Stimulated activated CD4-positive, alpha-beta T cell treated with anti-CD3 and anti-CD28 coated beads, Interleukin-2, amount 100 ng/mL, for 24 hours (primary cell): ENCODE results near the gene SERPINA9.

Experiments
- DNase-seq, 2 donors: peaks; one replicate each; pipeline ENCODE4 v3.0.0-alpha.2; 2020

SERPINA9 gene

GRCh38 chr14:94461526-94462218 lies 14.3 kb downstream of the SERPINA9 start:
- DNase-seq = no peak

DNA sequence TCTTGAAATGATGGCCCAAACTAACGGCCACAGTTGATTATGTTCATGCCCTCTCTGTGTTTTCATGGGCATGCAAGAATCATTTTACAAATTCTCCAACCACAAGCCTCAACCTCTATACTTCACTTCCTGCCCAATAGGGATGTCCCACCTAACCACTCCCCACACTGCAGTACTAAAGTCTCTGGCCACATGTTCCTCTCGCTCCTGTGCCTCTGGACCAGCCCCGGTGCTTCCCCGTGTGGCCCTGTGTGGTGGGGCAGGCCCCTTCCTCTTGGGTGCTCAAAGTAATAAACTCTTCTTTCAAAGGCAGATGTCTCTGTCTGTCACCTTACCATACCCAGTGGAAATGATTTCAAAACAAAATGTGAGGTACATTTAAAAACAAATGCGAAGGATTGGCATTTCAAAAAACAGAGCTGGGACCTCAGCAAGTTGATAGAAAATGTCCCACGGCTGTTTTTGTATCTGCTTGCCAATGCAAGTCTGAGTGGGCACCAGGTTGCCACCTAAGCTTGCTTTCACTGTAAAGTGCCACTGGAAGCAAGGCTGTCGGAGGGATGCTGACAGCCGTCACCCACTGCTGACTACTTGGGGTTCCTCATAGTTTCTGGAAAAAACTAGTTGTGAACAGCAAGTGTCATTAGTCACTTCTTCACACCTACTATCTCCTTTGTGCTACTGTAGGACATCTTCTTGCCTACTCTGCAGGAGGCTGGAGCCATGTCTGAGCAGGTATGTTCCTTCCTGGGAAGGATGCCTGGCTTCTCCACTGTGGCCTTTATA lies 15.2 kb downstream of the SERPINA9 start:
- no peak for DNase-seq

- DNase-seq = no peak
Observed at GRCh38 chr14:94458558-94459205, 17.3 kb downstream of the SERPINA9 start.

DNA sequence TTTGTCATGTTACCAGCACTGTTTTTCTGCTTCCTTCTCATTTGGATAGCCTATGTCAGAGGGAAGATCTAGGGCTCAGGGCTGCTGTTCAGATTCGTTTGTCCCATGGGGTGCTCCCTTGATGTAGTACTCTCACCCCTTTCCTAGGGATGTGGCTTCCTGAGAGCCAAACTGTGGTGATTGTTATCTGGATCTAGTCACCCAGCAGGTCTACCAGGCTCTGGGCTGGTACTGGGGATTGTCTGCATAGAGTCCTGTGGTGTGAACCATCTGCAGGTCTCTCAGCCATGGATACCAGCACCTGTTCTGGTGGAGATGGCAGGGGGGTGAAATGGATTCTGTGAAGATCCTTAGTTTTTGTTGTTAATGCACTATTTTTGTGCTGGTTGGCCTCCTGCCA lies 17.9 kb downstream of the SERPINA9 start:
- no peak for DNase-seq

DNA sequence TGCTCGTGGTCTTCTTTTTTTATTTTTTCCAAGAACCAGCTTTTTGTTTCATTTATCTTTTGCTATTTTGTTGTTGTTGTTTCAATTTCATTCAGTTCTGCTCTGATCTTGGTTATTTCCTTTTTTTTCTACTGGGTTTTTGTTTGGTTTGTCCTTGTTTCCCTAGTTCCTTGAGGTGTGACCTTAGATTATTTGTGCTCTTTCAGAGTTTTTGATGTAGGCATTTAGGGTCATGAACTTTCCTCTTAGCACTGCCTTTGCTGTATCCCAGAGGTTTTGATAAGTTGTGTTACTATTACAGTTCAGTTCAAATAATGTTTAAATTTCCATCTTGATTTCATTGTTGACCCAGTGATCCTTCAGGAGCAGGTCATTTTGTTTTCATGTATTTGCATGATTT lies 20.1 kb downstream of the SERPINA9 start:
- no peak for DNase-seq

DNA sequence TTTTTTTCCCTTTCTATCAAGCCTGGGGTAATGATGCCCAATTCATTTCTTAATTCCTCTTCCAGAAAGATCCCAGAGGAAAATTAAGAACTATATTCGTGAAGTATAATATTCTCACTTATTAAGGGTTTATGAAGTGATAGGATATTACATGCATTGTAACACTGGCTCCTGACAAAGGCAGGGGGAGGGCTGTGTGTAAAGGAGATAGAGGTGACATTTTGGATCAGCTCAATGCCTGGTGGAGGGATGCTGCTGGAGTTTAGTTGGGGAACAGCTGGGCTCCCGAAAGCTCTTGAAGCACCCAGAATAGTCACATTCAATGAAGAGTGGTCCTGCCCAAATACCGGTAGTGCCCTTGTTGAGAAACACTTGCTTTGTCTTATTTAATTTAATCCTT lies 24.2 kb downstream of the SERPINA9 start:
- DNase-seq = no peak

- DNase-seq = no peak
Observed at GRCh38 chr14:94451091-94451771, 24.8 kb downstream of the SERPINA9 start.

GRCh38 chr14:94450722-94451090 lies 25.3 kb downstream of the SERPINA9 start:
- DNase-seq = no peak

GRCh38 chr14:94449930-94450329 lies 26.1 kb downstream of the SERPINA9 start:
- DNase-seq = no peak

DNA sequence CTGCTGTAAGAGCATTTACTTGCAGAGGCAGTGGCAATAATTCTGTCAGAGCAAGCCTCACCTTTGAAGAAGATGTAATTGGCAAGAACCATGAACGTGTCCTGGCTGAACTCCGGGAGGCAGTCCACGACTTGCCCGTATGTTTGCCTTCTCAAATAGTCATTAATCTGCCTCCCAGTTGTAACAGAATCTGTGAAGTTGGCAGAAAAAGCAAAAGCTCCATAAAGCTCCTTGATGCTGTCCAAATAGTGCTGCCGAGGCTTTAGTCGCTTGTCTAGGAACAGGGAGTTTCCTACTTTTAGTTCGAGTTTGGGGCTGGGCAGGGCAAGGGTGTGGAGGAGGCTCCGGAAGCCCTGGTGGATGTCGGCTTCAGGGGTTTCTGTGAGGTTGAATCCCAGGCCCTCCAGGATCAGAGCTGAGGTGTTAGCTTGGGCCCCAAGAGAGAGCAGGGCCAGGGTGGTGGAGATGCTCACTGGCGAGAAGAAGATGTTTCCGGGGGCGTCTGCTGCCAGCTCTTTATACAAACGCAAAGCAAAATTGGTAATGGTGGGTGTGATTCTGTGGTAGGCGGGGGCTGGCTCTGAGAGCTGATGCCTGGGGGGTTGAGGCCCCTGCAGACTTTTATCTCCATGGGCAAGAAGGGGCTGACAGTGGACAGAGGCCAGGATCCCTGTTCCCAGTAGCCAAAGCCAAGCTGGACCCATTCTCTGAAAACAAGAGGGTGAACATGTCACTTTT lies 27.8 kb downstream of the SERPINA9 start:
- no peak for DNase-seq

DNA sequence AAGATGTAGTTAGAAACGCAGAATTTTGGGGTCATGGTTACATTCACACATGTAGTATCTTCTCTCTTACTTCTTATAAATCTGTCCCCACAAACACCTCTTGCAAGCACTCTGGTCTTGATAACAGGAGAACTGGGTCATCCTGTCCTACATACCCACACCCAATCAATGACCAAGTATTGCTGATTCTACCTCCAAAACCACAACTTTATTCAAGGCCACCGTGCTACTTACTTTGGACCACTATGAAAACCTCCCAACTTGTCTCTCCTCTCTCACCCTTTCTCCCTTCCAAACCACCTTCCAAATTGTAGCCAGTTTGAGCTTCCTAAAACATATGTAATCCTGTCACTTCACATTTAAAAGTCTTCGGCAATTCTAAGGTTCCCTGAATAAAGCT lies 28.8 kb downstream of the SERPINA9 start:
- DNase-seq = no peak

DNA sequence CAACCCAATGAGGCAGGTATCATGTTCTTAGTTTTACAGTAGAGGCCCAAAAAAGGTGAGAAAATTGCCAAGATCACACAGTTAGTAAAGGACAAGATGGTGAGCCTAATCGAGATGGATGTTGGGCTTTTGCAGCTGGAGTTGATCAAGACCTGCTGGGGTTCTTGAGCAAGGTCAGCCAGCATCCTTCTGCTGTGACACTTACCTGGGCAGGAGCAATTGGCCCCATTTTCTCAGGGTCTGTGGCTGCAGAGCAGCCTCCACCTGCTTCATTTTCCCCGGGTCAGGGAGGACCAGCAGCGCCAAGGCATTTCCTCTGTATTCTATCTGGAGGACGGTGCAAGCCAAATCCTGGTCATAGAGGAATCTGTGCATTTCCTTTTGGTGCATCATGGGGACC lies 29.9 kb downstream of the SERPINA9 start:
- no peak for DNase-seq

- DNase-seq = no peak
Observed at GRCh38 chr14:94445003-94445402, 31.0 kb downstream of the SERPINA9 start.

GRCh38 chr14:94441531-94442205 lies 34.3 kb downstream of the SERPINA9 start:
- DNase-seq = no peak

DNA sequence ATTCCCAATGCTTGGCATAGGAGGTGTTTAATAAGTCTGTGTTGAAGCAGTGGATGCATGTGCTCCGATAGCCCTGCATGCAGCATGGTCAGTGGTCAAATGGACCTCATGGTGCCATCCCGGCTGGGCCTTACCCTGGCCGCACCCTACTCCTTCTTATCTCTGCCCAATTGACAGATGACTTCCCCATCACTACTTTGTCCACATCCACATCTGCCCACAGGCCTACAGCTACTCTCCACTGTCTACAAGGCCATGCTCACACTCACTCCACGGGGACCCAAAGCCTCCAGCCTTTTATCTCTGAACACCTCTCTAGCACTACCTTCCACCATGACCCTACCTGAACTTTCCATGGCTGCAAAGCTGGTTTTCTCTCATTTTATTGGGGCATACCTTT lies 34.9 kb downstream of the SERPINA9 start:
- no peak for DNase-seq

DNA sequence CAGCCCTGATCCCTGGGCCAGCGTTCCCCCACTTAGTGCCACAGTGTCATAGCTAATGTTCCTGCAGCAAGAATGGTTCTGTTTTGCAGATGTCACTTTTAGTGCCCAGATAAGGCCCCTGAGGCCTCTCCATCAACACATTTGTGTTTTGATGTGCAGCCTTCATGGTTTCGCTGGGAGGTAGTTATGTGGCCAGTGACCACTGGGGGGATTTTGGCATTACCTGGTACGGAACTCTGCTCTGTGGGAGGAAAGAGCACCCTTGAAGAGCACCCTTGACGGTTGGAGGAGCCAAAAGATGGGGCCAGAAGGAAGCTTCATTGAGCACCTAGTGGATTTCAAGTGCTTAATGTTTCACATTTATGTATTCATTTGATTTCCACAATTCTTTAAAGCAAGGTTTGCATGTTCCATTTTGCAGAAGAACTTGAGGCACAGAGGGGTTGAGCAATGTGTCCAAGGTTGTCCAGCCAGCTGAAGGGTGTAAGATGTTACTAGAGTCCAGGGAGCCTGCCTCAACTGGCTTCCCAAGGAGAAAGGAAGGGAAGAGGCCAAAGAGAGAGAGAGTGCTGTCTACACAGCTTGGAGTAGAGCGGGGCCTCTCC lies 36.4 kb downstream of the SERPINA9 start:
- no peak for DNase-seq

DNA sequence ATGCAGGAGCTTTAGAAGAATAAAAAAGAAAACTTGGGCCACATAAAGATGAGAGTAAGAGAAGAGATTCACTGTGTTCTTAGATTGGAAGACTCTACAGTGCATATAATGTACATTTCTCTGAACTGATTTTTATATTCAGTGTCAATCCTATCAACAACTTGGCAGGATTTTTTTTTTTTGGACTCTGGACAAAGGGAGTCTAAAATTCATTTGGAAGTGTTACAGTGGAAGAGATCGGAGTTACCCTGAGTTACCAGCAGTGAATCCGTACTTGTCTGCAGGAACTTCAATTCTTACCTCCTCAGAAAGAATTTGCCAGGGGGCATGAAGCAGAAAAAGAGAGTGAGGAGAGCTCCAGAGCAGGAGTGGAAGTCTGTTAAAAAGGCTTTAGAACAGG lies 47.4 kb downstream of the SERPINA9 start:
- no peak for DNase-seq

DNA sequence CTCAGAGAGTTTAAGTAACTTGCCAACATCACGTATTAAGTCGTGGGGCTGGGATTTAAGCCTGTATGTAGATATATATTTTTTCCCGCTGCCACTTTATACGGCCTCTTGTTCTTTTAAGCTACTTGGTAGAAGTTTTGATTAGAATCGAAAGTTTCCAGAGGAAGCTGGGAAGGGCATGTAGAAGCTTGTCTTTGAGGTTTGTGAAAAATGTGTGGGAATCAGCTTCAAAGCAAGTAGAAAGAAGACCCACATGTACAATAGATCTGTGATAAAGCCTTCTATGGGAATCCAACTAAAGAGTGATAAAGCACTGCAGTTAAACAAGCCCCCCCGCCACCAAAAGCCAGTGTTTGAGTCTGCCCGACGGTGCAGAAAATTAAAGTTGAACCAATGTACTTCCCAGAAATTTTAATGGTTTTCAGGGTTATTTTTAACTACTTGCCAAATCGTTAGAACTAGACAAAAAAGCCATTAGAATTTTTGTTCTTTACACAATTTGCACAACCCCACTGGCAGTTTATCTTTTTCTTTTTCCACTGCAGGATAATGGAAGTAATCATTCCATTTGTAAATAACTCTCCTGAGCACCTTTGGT lies 48.9 kb downstream of the SERPINA9 start:
- no peak for DNase-seq

- DNase-seq = no peak
Observed at GRCh38 chr14:94426526-94426925, 49.5 kb downstream of the SERPINA9 start.

DNA sequence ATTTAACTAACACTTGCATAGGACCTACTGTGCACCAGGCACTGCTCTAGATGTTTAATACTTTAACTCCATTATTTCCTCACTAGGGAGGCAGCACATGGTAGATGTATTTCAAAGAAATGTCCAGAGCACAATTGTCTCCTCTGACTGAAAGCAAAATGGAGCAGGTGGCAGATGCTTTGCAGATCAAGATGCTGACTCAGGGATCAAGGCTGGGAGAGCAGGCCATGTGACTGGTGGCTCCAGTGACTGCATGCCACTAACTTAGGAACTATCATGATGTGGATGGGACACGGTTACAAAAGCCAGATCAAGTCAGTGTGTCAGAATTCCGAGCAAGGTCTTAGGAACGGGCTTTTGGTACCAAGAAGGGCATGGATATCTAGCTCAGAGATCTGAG lies 51.6 kb downstream of the SERPINA9 start:
- DNase-seq = no peak

DNA sequence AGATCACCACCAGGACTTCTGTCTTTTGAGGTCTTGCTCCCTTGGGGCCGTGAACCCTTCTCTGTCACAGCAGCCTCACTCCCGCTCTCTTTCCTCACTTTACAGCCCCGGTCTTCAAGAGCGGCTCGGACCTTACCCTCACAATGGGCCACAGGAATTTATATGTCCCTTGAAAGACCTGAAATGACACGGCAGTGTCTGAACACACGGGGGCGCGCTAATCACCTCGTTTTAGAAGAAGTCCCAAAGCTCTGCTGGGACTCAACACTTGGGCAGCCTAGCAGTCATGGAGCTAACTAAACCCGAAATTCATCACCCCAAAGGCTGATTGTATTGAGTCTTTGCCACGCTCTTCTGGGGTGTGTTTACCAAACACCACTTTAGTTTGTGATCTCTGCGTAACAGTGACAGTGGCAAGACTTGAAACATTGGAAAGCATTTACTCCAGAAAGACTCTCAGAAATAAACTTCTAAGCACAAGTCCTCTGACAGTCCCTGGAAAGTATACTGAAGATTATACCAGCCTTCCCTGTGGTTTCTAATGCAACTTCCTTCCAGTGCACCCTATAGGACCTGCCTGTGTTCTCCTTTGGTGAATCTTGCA lies 52.4 kb downstream of the SERPINA9 start:
- peak; percentile 50 to 76 for DNase-seq
